WERI-Rb-1 (cell line): ENCODE data around the gene SLC29A3.

Experiments
- DNase-seq: peaks from one replicate; pipeline ENCODE4 v3.0.0-alpha.2; 2020
- H3K27ac ChIP-seq: fragments of 250-450 bp; sonication (Bioruptor Pico); 2 replicates; pipeline ENCODE4 v1.5.1; 2020; ENCODE audit warnings: mild to moderate bottlenecking, moderate library complexity
- H3K27me3 ChIP-seq: fragments of 250-450 bp; sonication (Bioruptor Pico); 2 replicates; pipeline ENCODE4 v1.5.1; 2021; ENCODE audit warnings: mild to moderate bottlenecking, low read depth, moderate library complexity; ENCODE audit not compliant: insufficient read depth, severe bottlenecking
- H3K36me3 ChIP-seq: fragments of 250-450 bp; sonication (Bioruptor Pico); 2 replicates; pipeline ENCODE4 v1.5.1; 2020; ENCODE audit warnings: mild to moderate bottlenecking, moderate library complexity
- H3K4me3 ChIP-seq: 2 replicates; pipeline ENCODE4 v1.5.1; 2011; ENCODE audit warnings: low read depth, mild to moderate bottlenecking, control low read depth, low read length
- H3K9me3 ChIP-seq: fragments of 250-450 bp; sonication (Bioruptor Pico); 2 replicates; pipeline ENCODE4 v1.5.1; 2021; ENCODE audit warnings: mild to moderate bottlenecking, moderate library complexity; ENCODE audit not compliant: severe bottlenecking
- CTCF ChIP-seq: IDR thresholded peaks from 2 replicates; pipeline ENCODE4 v1.5.1; 2011; ENCODE audit warnings: low read depth, mild to moderate bottlenecking, control low read depth, inconsistent platforms, low read length

The SLC29A3 gene

GRCh38 chr10:71308244-71308643, 10.8 kb upstream of the SLC29A3 start:
- no peaks in the 10 kb centered on the region for H3K36me3 ChIP-seq
- no peak for TF ChIP-seq CTCF
- H3K27ac ChIP-seq, result no peak overlapping the region
- DNase-seq, result no peak
- H3K4me3 ChIP-seq, result no peak overlapping the region
- no peaks in the 10 kb centered on the region for H3K27me3 ChIP-seq
- no peaks in the 10 kb centered on the region for H3K9me3 ChIP-seq

GRCh38 chr10:71308985-71309384, 10.1 kb upstream of the SLC29A3 start:
- TF ChIP-seq CTCF, result no peak
- DNase-seq, result no peak
- Histone ChIP-seq H3K27ac (no peak overlapping the region), H3K36me3 (no peaks in the 10 kb centered on the region), H3K27me3 (no peaks in the 10 kb centered on the region), H3K4me3 (no peak overlapping the region), H3K9me3 (no peaks in the 10 kb centered on the region)

DNA sequence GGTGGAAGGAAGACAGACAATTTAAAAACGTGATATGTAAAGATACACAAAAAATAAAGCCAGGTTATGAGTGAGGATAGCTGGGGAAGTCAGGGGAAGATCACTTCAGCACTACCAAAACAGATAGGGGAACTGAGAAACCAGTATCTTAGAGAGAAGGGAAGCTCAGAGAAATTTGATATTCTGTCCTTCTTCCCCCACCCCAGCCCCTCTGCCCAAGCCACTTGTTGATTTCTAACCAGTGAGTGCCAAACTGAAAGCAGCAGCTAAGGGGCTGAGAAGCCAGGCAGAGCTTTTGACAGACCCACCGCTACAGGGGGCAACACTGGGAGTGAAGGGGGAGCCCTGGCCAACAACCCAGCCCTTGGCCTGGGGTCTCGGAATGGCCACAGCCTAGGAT, 9.1 kb upstream of the SLC29A3 start:
- Histone ChIP-seq H3K9me3 (no peaks in the 10 kb centered on the region), H3K27ac (peak overlapping the region; percentile 63), H3K4me3 (no peak overlapping the region), H3K27me3 (no peaks in the 10 kb centered on the region), H3K36me3 (no peaks in the 10 kb centered on the region)
- no peak for DNase-seq
- no peak for TF ChIP-seq CTCF

GRCh38 chr10:71312220-71312619, 6.8 kb upstream of the SLC29A3 start:
- no peak for TF ChIP-seq CTCF
- H3K36me3 ChIP-seq, result no peaks in the 10 kb centered on the region

GRCh38 chr10:71312811-71313789, 6.0 kb upstream of the SLC29A3 start:
- H3K4me3 ChIP-seq, result no peak overlapping the region
- no peaks in the 10 kb centered on the region for H3K9me3 ChIP-seq
- no peaks in the 10 kb centered on the region for H3K27me3 ChIP-seq
- TF ChIP-seq CTCF, result no peak
- DNase-seq, result peak; percentile 64
- H3K27ac ChIP-seq, result peak overlapping the region; percentile 59
- no peaks in the 10 kb centered on the region for H3K36me3 ChIP-seq

More at GRCh38 chr10:71312220-71312619, 6.8 kb upstream of the SLC29A3 start:
- no peak for DNase-seq
- Histone ChIP-seq H3K4me3 (no peak overlapping the region), H3K27ac (no peak overlapping the region), H3K27me3 (no peaks in the 10 kb centered on the region), H3K9me3 (no peaks in the 10 kb centered on the region)
